PC-3 (cell line): ENCODE results near the gene ST3GAL3.

Experiments used
- EZH2 ChIP-seq: fragments of 300-600 bp; sonication (generic); IDR thresholded peaks from one replicate; pipeline ENCODE4 v1.6.1; 2017; ENCODE audit warnings: antibody characterized with exemption, mild to moderate bottlenecking, low read length; ENCODE audit not compliant: unreplicated experiment
- EZH2phosphoT487 ChIP-seq: fragments of 300-600 bp; sonication (generic); IDR thresholded peaks from 2 replicates; pipeline ENCODE4 v1.6.1; 2018; ENCODE audit warnings: mild to moderate bottlenecking, antibody characterized with exemption, low read length, borderline replicate concordance
- TF ChIP-seq, protein P1 (sequence below): fragments of 300-600 bp; sonication (generic); conservative IDR thresholded peaks from 2 replicates; pipeline ENCODE4 v1.5.1; 2017; ENCODE audit warnings: antibody characterized with exemption, low read depth, mild to moderate bottlenecking, low read length

DNA sequence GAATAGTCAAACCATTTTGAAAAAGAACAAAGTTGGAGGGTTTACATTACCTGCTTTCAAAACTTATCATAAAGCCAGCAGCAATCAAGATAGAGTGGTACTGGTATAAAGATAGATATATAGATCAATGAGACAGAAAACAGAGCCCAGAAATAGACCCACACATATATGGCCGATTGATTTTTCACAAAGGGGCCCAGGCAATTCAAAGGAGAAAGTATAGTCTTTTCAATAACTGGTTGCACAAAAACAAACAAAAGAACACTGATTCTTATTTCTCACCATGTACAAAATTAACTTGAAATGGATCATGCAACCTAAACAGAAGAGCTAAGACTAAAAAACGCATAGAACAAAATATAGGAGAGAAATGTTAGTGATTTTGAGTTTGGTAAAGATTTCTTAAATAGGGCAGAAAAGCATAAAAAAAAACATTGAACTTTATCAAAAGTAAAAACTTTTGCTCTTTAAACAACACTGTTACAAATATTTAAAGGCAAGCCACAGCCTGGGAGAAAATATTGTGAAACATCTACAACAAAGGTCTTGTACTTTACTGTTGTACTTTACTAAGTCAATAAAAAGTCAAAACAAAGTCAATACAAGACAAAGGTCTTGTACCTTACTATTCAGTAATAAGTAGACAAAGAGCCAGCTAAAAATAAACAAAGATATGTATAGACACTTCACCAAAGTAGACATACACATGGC, 50.2 kb downstream of the ST3GAL3 start:
- TF ChIP-seq, protein P1, sequence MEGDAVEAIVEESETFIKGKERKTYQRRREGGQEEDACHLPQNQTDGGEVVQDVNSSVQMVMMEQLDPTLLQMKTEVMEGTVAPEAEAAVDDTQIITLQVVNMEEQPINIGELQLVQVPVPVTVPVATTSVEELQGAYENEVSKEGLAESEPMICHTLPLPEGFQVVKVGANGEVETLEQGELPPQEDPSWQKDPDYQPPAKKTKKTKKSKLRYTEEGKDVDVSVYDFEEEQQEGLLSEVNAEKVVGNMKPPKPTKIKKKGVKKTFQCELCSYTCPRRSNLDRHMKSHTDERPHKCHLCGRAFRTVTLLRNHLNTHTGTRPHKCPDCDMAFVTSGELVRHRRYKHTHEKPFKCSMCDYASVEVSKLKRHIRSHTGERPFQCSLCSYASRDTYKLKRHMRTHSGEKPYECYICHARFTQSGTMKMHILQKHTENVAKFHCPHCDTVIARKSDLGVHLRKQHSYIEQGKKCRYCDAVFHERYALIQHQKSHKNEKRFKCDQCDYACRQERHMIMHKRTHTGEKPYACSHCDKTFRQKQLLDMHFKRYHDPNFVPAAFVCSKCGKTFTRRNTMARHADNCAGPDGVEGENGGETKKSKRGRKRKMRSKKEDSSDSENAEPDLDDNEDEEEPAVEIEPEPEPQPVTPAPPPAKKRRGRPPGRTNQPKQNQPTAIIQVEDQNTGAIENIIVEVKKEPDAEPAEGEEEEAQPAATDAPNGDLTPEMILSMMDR, result no peak
- TF ChIP-seq EZH2phosphoT487 (no peak), EZH2 (no peak)
